A673 (cell line): ENCODE data around the gene SNX24. TPM values are rescaled to one million over a fixed set of nuclear protein-coding genes. Genes with fewer than 3 reads are reported as not detected.

Experiments used
- BruUV-seq: library from RNA; stranded (reverse); fragments of 400-500 nt; replicated peaks from 2 replicates; lab custom pipeline; 2021; lab: Mats Ljungman, UMichigan
- CTCF ChIA-PET: fragments of 300-600 bp; sonication (Branson Sonifier 250); formaldehyde crosslinking; loops from one replicate; lab custom pipeline; 2022; ENCODE audit warnings: antibody characterized with exemption; lab: Charles Lee
- POLR2A ChIA-PET: fragments of 300-600 bp; sonication (Branson Sonifier 250); formaldehyde crosslinking; loops from one replicate; lab custom pipeline; 2022; ENCODE audit warnings: antibody characterized with exemption; ENCODE audit not compliant: low non-redundant PET; lab: Charles Lee
- DNase-seq: peaks from one replicate; pipeline ENCODE4 v3.0.0-alpha.2; 2015; ENCODE audit warnings: low spot score
- H3K27ac ChIP-seq: fragments of 200-600 bp; sonication (generic); 2 replicates; pipeline ENCODE4 v1.5.1; 2016; ENCODE audit warnings: mixed run types, low read depth, mild to moderate bottlenecking, mixed read lengths, antibody characterized with exemption, low read length; ENCODE audit not compliant: poor library complexity, severe bottlenecking
- H3K27me3 ChIP-seq: fragments of 200-600 bp; sonication (generic); replicated peaks from 2 replicates; pipeline ENCODE4 v1.6.1; 2017; ENCODE audit warnings: mixed run types, low read depth, mild to moderate bottlenecking, mixed read lengths, antibody characterized with exemption, low read length; ENCODE audit not compliant: insufficient read depth, poor library complexity
- H3K36me3 ChIP-seq: fragments of 200-600 bp; sonication (generic); 2 replicates; pipeline ENCODE4 v1.6.1; 2016; ENCODE audit warnings: mixed run types, mild to moderate bottlenecking, mixed read lengths, antibody characterized with exemption, low read length; ENCODE audit not compliant: insufficient read depth, poor library complexity, severe bottlenecking
- H3K4me1 ChIP-seq: fragments of 200-600 bp; sonication (generic); 2 replicates; pipeline ENCODE4 v1.6.1; 2017; ENCODE audit warnings: mixed run types, mild to moderate bottlenecking, mixed read lengths, antibody characterized with exemption, low read length; ENCODE audit not compliant: insufficient read depth, poor library complexity, severe bottlenecking
- H3K4me3 ChIP-seq: fragments of 200-600 bp; sonication (generic); 2 replicates; pipeline ENCODE4 v1.5.1; 2016; ENCODE audit warnings: low read depth, mixed run types, mild to moderate bottlenecking, mixed read lengths, low read length; ENCODE audit not compliant: poor library complexity, severe bottlenecking
- H3K9me3 ChIP-seq: fragments of 200-600 bp; sonication (generic); 2 replicates; pipeline ENCODE4 v1.6.1; 2016; ENCODE audit warnings: mixed run types, low read depth, mild to moderate bottlenecking, mixed read lengths, antibody characterized with exemption, low read length; ENCODE audit not compliant: poor library complexity, severe bottlenecking
- CTCF ChIP-seq: fragments of 300-800, 200-600 bp; sonication (generic); conservative IDR thresholded peaks from 2 replicates; pipeline ENCODE4 v1.5.1; 2017; ENCODE audit warnings: low read depth, mild to moderate bottlenecking, antibody characterized with exemption, low read length, moderate library complexity, mixed read lengths
- EZH2 ChIP-seq: fragments of 200-600 bp; sonication (generic); IDR thresholded peaks from 2 replicates; pipeline ENCODE4 v1.6.1; 2017; ENCODE audit warnings: borderline replicate concordance, low read depth, mild to moderate bottlenecking, mixed read lengths, antibody characterized with exemption, low read length; ENCODE audit not compliant: poor library complexity, severe bottlenecking
- intact Hi-C: fragments of 100-400 bp; cut with micrococcal nuclease; formaldehyde crosslinking; loops from one replicate; pipeline ENCODE4 v1.10.0; 2022; ENCODE audit not compliant: unreplicated experiment
- total RNA-seq: library from RNA; stranded (reverse); gene quantifications from 2 replicates; pipeline ENCODE4 v1.2.3, GENCODE V29; 2021

The SNX24 gene
- total RNA-seq, 1 experiment from 2014 or later: 13.6 TPM

- no peaks in the 10 kb centered on the region for H3K27me3 ChIP-seq
- CTCF ChIA-PET: no interaction called here
Observed at GRCh38 chr5:122901346-122901745, 55.9 kb downstream of the SNX24 start.

GRCh38 chr5:122902263-122902662 is 56.9 kb downstream of the SNX24 start:
- ChIA-PET CTCF (no interaction called here), POLR2A (no interaction called here)
- Histone ChIP-seq H3K36me3 (no peaks in the 10 kb centered on the region), H3K4me1 (no peaks in the 10 kb centered on the region), H3K9me3 (no peaks in the 10 kb centered on the region), H3K27ac (no peak overlapping the region), H3K27me3 (no peaks in the 10 kb centered on the region), H3K4me3 (no peak overlapping the region)
- TF ChIP-seq CTCF: no peak
- BruUV-seq: no TSS peak
- intact Hi-C loops: loop anchor here (5.0 kb wide), 1 partner anchor 715 kb away; no protein-coding TSS in a partner anchor
- DNase-seq: no peak

More at GRCh38 chr5:122901346-122901745, 55.9 kb downstream of the SNX24 start:
- no peaks in the 10 kb centered on the region for H3K4me1 ChIP-seq
- H3K9me3 ChIP-seq: no peaks in the 10 kb centered on the region
- H3K36me3 ChIP-seq: no peaks in the 10 kb centered on the region
- H3K4me3 ChIP-seq: no peak overlapping the region
- no peak overlapping the region for H3K27ac ChIP-seq
- no TSS peak for BruUV-seq
- DNase-seq: no peak
- POLR2A ChIA-PET: no interaction called here
- no peak for TF ChIP-seq EZH2
- TF ChIP-seq CTCF: no peak
- intact Hi-C loops: loop anchor here (5.0 kb wide), 1 partner anchor 716 kb away; no protein-coding TSS in a partner anchor

GRCh38 chr5:122906768-122907167 is 61.4 kb downstream of the SNX24 start:
- Histone ChIP-seq H3K27ac (no peak overlapping the region), H3K4me1 (no peaks in the 10 kb centered on the region), H3K36me3 (no peaks in the 10 kb centered on the region), H3K27me3 (no peaks in the 10 kb centered on the region), H3K4me3 (no peak overlapping the region), H3K9me3 (no peaks in the 10 kb centered on the region)
- ChIA-PET POLR2A (no interaction called here), CTCF (no interaction called here)
- intact Hi-C loops: no loop called here
- TF ChIP-seq CTCF (no peak), EZH2 (no peak)
- peak; percentile 10 for DNase-seq
- BruUV-seq: no TSS peak
